OCI-LY3 (cell line): ENCODE results near the gene TTLL1.

Source experiments
- H2AFZ ChIP-seq: fragments of 200-600, 300-600 bp; shearing (Covaris generic); 2 replicates; pipeline ENCODE4 v1.6.0; 2014; ENCODE audit warnings: antibody characterized with exemption, low read depth, low read length
- H3K27ac ChIP-seq: fragments of 200-600, 300-600 bp; sonication (generic); 2 replicates; pipeline ENCODE4 v1.5.1; 2014; ENCODE audit warnings: mild to moderate bottlenecking, low read length, moderate library complexity, mixed read lengths
- H3K27me3 ChIP-seq: fragments of 200-600, 300-600 bp; sonication (generic); 2 replicates; pipeline ENCODE4 v1.6.1; 2014; ENCODE audit warnings: low read depth, low read length, mixed read lengths
- H3K36me3 ChIP-seq: fragments of 200-600, 300-600 bp; sonication (generic); replicated peaks from 2 replicates; pipeline ENCODE3; 2014; ENCODE audit warnings: low read depth, low read length, mixed read lengths
- H3K4me1 ChIP-seq: fragments of 300-600, 200-600 bp; sonication (generic); 2 replicates; pipeline ENCODE4 v1.6.1; 2014; ENCODE audit warnings: low read length, mixed read lengths
- H3K4me2 ChIP-seq: fragments of 200-600, 300-600 bp; sonication (generic); 2 replicates; pipeline ENCODE4 v1.6.1; 2014; ENCODE audit warnings: low read length, mixed read lengths
- H3K4me3 ChIP-seq: fragments of 300-600, 200-600 bp; sonication (generic); 2 replicates; pipeline ENCODE4 v1.5.1; 2014; ENCODE audit warnings: antibody characterized with exemption, mild to moderate bottlenecking, low read length, moderate library complexity
- H3K79me2 ChIP-seq: fragments of 300-600, 200-600 bp; shearing (Covaris generic); 2 replicates; pipeline ENCODE4 v1.6.1; 2014; ENCODE audit warnings: mild to moderate bottlenecking, low read length, mixed read lengths
- H3K9ac ChIP-seq: fragments of 300-600, 200-600 bp; shearing (Covaris generic); 2 replicates; pipeline ENCODE4 v1.6.0; 2014; ENCODE audit warnings: mild to moderate bottlenecking, low read length, moderate library complexity
- H3K9me3 ChIP-seq: fragments of 200-600, 300-600 bp; shearing (Covaris generic); 2 replicates; pipeline ENCODE4 v1.6.1; 2014; ENCODE audit warnings: low read length, mixed read lengths; ENCODE audit not compliant: insufficient read depth
- H4K20me1 ChIP-seq: fragments of 200-600, 300-600 bp; sonication (generic); 2 replicates; pipeline ENCODE4 v1.6.1; 2016; ENCODE audit warnings: low read length, mixed read lengths; ENCODE audit not compliant: insufficient read depth
- EZH2phosphoT487 ChIP-seq: fragments of 200-600 bp; shearing (Covaris generic); IDR thresholded peaks from 2 replicates; pipeline ENCODE4 v1.6.1; 2018; ENCODE audit warnings: antibody characterized with exemption, mixed run types, low read depth
- TF ChIP-seq, protein P1 (sequence below): fragments of 200-600, 300-600 bp; sonication (generic); IDR thresholded peaks from 2 replicates; pipeline ENCODE4 v1.5.1; 2014; ENCODE audit warnings: antibody characterized with exemption, low read length, low read depth

Gene TTLL1

DNA sequence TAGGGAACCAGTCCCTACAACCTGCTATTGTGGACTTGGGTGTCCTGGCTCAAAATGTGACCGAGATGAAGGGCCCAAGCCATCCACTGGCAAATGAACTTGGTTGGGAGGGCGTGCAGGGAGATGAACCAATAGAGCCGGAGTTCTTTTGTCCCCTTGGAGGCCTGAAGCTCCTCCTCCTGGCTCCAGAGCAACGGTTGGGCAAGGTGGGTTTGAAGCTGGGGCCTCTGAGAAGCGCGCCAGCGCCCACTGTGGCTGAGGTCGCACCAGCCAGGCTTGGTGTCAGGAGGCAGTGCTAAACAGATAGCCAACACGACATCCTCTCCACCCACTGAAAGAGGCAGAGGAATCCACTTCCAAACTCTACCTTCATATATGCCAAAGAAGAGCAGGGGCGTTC lies 38.2 kb downstream of the TTLL1 start:
- Histone ChIP-seq H3K79me2 (no peaks in the 10 kb centered on the region), H2AFZ (no peak overlapping the region), H3K27ac (no peak overlapping the region), H3K27me3 (no peaks in the 10 kb centered on the region), H3K4me2 (no peak overlapping the region), H4K20me1 (no peaks in the 10 kb centered on the region), H3K4me1 (no peaks in the 10 kb centered on the region), H3K9me3 (no peaks in the 10 kb centered on the region), H3K36me3 (no peaks in the 10 kb centered on the region), H3K9ac (no peak overlapping the region), H3K4me3 (no peak overlapping the region)
- no peak for TF ChIP-seq EZH2phosphoT487
- TF ChIP-seq, protein P1, sequence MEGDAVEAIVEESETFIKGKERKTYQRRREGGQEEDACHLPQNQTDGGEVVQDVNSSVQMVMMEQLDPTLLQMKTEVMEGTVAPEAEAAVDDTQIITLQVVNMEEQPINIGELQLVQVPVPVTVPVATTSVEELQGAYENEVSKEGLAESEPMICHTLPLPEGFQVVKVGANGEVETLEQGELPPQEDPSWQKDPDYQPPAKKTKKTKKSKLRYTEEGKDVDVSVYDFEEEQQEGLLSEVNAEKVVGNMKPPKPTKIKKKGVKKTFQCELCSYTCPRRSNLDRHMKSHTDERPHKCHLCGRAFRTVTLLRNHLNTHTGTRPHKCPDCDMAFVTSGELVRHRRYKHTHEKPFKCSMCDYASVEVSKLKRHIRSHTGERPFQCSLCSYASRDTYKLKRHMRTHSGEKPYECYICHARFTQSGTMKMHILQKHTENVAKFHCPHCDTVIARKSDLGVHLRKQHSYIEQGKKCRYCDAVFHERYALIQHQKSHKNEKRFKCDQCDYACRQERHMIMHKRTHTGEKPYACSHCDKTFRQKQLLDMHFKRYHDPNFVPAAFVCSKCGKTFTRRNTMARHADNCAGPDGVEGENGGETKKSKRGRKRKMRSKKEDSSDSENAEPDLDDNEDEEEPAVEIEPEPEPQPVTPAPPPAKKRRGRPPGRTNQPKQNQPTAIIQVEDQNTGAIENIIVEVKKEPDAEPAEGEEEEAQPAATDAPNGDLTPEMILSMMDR, result no peak

GRCh38 chr22:43047605-43048004 lies 41.6 kb downstream of the TTLL1 start:
- no peaks in the 10 kb centered on the region for H3K4me1 ChIP-seq
- 0 out of 2 replicates have a peak, but pooled peaks cover 3% of the 10 kb centered on the region for H3K27me3 ChIP-seq
- no peaks in the 10 kb centered on the region for H3K9me3 ChIP-seq
- no peaks in the 10 kb centered on the region for H4K20me1 ChIP-seq
- no peak for TF ChIP-seq EZH2phosphoT487
- TF ChIP-seq, protein P1, result no peak
- no peaks in the 10 kb centered on the region for H3K36me3 ChIP-seq
- H3K4me2 ChIP-seq, result no peak overlapping the region
- no peak overlapping the region for H3K27ac ChIP-seq
- no peak overlapping the region for H3K4me3 ChIP-seq
- H3K79me2 ChIP-seq, result no peaks in the 10 kb centered on the region
- H3K9ac ChIP-seq, result no peak overlapping the region
- no peak overlapping the region for H2AFZ ChIP-seq

DNA sequence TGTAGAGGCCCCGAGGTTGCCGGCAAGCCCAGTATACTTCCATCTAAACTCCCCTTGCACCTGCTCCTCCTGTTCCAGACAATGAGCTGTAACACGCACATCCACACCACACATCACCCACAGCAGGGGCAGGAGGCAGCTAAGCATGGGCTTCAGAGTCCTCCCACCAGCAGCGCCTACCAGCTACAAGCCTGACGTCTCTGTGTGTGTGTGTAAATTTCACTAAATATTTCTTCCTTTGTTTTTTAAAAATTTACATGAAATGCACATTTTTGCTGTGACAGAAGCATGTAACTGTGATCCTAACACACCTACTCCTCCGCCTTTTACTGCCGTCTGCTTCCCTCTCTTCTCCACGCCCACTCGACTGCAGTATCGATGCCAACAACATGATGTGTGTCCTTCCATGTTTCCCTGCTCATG lies 44.9 kb downstream of the TTLL1 start:
- H4K20me1 ChIP-seq, result no peaks in the 10 kb centered on the region
- TF ChIP-seq, protein P1, result no peak
- no peak for TF ChIP-seq EZH2phosphoT487
- no peaks in the 10 kb centered on the region for H3K4me1 ChIP-seq
- no peak overlapping the region for H3K4me3 ChIP-seq
- H3K27ac ChIP-seq, result no peak overlapping the region
- no peaks in the 10 kb centered on the region for H3K9me3 ChIP-seq
- H3K9ac ChIP-seq, result no peak overlapping the region
- no peak overlapping the region for H2AFZ ChIP-seq
- no peak overlapping the region for H3K4me2 ChIP-seq
- H3K79me2 ChIP-seq, result no peaks in the 10 kb centered on the region
- H3K27me3 ChIP-seq, result 0 out of 2 replicates have a peak, but pooled peaks cover 3% of the 10 kb centered on the region
- no peaks in the 10 kb centered on the region for H3K36me3 ChIP-seq

DNA sequence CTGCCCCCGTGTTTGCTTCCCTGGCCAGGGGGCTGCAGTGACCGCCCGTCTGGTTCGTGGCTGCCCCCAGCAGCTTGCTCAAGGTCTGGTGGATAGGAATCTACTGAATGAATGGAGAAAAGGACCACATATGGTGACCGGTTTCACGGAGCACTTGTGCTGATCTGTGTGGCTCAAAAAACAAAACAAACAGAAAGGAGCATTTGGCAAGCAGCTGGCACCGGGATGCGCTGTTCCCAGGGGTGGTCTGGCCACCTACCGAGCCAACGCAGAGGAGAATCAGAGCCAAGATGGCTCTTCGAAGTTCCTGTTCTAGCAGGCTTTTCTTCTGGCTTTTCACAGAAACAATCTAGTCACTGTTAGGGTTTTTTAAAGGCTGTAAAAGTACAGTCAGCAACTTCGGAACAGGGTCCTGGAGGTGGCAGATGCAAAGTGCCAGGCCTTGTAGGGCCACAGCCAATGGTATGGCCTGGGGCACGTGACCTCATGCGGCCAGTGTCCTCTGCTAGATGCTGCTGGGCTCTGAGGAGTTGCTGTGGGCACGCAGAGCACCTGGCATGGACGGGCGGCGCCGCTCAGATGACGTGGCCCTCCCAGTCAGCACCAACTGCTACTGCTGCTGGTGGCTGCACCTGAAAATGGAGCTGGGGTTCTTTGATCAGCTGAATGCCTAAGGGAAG lies 47.0 kb downstream of the TTLL1 start:
- H3K4me2 ChIP-seq, result no peak overlapping the region
- TF ChIP-seq, protein P1, result no peak
- no peak for TF ChIP-seq EZH2phosphoT487
- H3K27ac ChIP-seq, result no peak overlapping the region

More for the DNA sequence above, 47.0 kb downstream of the TTLL1 start:
- no peaks in the 10 kb centered on the region for H4K20me1 ChIP-seq
- 0 out of 2 replicates have a peak, but pooled peaks cover 3% of the 10 kb centered on the region for H3K27me3 ChIP-seq
- H3K36me3 ChIP-seq, result no peaks in the 10 kb centered on the region
- H3K9ac ChIP-seq, result no peak overlapping the region
- H3K79me2 ChIP-seq, result no peaks in the 10 kb centered on the region
- no peak overlapping the region for H2AFZ ChIP-seq
- no peak overlapping the region for H3K4me3 ChIP-seq
- H3K9me3 ChIP-seq, result no peaks in the 10 kb centered on the region
- no peaks in the 10 kb centered on the region for H3K4me1 ChIP-seq
